Mucosa of gallbladder (tissue), 1 donor: Measurements from ENCODE around the gene NHEJ1. TPM values are rescaled to one million over a fixed set of nuclear protein-coding genes. Genes with fewer than 3 reads are reported as not detected.

Experiments used
- DNase-seq: peaks from one replicate; pipeline ENCODE4 v3.0.0-alpha.2; 2020; ENCODE audit warnings: low spot score
- total RNA-seq: library from RNA; stranded (reverse); gene quantifications from one replicate; pipeline ENCODE4 v1.2.1, GENCODE V29; 2021
- donor health status: DM: no; HTN: no; CAD: no.

NHEJ1 gene
- total RNA-seq, 1 donor from 2014 or later: 8.7 TPM

DNA sequence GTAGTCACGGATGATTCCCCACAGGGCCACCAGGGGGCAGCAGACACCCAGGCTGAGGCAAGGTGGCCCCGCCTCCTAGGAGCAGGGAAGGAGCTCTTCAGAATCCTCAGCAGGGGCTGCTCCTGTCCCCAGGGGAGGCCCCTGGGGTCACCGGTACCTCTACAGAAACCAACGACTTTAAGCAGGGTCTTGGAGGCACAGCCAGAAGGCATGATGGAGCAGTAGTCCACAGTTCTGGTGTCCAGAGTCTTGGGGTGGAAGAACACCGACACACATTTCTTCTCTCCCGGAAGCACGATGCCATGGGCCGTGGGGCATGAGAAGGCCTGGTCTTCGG, 130.8 kb downstream of the NHEJ1 start:
- DNase-seq: peak; percentile 80

DNA sequence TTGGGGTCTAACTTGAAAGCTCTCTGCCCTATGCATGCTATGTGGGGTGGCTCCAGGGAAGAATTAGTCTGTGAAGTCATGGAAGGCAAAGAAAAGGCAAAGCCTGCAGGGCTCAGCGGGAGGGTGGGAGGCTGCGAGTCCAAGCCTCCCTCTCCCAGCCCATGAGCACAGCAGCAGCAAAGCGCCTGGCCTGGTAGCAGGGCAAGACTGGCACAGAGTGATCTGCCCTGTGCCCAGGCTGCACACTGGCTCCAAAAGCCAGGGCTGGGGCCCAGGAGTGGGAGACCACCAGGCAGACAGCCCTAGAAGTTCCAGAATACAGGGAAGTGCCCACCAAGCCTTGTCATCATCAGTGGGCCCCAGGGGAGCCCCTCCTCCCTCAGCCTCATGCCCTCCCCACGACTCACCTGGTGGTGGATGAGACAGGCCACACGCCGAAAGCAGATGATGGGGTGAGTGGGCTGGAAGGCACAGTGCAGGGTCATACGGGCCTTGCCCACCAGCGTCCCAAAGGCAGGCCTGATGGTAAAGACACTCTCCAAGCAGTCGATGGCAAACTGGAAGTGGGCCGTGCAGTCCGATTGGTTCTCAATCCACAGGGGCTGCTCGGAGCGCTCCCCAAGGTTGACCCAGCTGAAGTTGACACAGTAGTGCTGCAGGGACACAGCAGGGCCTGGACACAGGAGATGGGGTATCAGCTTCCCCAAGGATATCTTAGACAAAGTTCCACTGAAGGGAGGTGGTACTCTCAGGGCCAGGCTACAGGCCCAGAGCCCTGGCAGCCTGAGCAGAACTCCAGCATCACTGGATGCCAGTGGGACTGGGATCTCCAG, 131.4 kb downstream of the NHEJ1 start:
- DNase-seq: no peak

DNA sequence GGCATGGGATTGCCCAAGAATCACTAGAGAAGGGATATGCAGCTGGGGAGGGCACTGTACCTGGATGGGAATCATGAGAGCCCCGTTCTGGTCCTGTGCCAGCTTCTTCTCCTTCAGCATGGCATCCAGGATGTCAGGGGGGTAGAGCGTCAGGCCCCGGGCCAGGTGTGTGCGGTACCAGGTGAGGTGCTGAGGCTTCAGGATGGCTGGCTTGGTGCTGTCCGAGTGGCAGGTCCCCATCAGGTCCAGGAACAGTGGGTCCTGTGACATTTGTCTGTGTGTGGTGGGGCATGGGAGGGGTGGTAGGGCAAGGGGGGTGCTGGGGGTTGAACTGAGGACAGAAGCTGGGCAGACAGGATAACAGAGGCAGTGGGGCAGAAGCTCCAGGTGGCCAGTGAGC, 132.5 kb downstream of the NHEJ1 start:
- DNase-seq: no peak

DNA sequence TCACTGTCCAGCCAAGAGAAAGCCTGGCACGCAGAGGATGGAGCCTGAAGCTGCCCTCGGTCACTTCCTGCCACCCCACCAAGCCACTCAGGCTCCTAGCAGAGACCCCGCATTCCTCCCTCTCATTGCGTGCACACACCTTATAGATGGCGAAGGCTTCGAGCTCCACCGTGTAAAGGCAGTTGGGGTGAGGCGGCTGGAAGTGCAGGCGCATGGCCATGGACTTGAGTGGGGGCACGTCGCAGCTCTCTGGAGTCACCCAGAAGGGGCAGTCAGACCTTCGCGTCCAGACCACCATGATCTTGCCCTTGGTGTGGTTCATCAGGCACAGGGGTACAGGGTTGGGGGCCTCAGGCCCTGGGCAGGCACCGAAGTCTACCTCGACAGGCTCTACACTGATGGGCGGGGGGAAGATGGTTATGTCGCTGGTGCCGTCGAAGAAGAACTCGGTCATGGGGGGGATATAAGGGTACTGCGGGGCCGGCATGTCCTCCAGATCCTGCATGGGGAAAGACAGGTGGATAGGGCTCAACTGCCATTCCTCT, 133.0 kb downstream of the NHEJ1 start:
- no peak for DNase-seq

DNA sequence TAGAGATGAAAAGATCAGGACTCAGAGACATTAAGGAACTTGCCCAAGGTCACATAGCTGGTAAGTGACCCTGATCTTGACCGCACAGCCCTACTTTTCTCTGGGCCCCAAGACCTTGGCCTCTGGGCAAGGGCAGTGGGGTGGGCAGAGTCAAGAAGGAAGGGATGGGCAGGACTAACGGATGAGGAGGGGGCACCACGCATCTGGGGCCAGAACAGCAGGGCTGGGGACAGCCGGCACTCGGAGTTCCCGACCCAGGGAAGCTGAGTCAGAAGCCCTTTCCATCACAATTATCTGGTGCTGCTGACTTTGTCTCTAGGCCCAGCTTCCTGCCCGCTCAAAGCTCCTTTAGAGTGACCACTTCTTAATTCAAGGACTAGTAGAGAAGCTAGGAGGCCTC, 133.7 kb downstream of the NHEJ1 start:
- no peak for DNase-seq

DNA sequence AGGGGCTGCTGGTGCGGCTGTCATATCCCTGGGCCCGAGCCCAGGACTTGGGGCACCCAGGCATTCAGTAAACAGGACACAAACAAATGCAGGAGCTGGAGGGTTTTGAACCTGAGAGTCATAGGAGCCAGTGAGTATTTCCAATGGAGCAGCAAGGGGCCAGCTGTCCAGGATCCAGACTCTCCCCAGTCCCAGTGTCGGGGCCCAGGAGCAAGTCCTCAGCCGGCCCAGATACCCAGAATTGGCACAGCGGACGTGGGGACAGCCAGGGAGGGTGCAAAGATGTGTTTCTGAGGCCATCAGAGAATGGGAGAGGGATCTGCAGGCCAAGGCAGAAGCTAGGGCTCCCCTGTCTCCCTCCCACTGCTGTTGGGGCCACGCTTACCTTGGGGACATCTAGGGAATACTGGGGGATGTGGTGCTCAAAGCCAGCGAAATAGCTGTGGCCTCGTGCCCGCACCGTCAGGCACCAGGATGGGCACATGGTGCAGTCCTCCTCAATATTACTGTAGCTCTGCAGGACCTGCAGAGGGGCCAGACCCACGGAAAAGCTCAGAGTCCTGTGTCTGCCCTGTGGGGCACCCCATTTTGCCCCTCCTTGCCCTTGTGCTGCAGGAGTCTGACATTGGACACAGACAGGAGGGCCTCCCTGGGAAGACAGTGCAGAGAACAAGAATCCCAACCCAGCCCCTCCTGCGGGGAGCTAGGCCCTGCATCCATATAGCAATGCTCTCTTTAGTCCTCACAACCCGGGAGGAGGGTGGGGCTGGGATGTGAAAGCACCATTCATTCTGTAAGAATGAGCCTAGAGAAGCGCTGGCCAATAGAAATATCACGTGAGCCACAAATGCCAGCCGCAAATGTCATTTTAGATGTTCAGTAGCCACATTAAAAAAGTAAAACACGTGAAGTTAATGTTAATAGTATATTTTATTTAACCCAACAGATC, 134.7 kb downstream of the NHEJ1 start:
- DNase-seq: no peak

Other genes starting within 250 kb of the NHEJ1 start
- 0.14 TPM for gene CDK5R2, start 201.1 kb downstream of the NHEJ1 start, total RNA-seq
- gene FEV, start 175.6 kb downstream of the NHEJ1 start, total RNA-seq: not detected
- gene CRYBA2, start 167.4 kb downstream of the NHEJ1 start, total RNA-seq: not detected
- gene CFAP65, start 119.3 kb downstream of the NHEJ1 start, total RNA-seq: 0.29 TPM
- gene IHH, start 99.9 kb downstream of the NHEJ1 start, total RNA-seq: 12.8 TPM
- gene SLC23A3, start 9.2 kb upstream of the NHEJ1 start, total RNA-seq: 4.7 TPM
- gene CNPPD1, start 16.1 kb upstream of the NHEJ1 start, total RNA-seq: 81.2 TPM
- gene RETREG2, start 17.5 kb upstream of the NHEJ1 start, total RNA-seq: 116 TPM
- gene ZFAND2B, start 46.0 kb upstream of the NHEJ1 start, total RNA-seq: 52.6 TPM
- gene ABCB6, start 58.1 kb upstream of the NHEJ1 start, total RNA-seq: 65.8 TPM
- 73.1 TPM for gene ATG9A, start 68.8 kb upstream of the NHEJ1 start, total RNA-seq
- gene ANKZF1, start 69.0 kb upstream of the NHEJ1 start, total RNA-seq: 74.4 TPM
- 22.2 TPM for gene GLB1L, start 84.6 kb upstream of the NHEJ1 start, total RNA-seq
- gene STK16, start 84.7 kb upstream of the NHEJ1 start, total RNA-seq: 27.5 TPM
- not detected for gene TUBA4B, start 92.4 kb upstream of the NHEJ1 start, total RNA-seq
- 40.6 TPM for gene TUBA4A, start 93.1 kb upstream of the NHEJ1 start, total RNA-seq
- gene DNAJB2, start 118.6 kb upstream of the NHEJ1 start, total RNA-seq: 161 TPM
- gene PTPRN, start 148.6 kb upstream of the NHEJ1 start, total RNA-seq: 0.60 TPM
- not detected for gene RESP18, start 171.9 kb upstream of the NHEJ1 start, total RNA-seq
- gene DNPEP, start 227.1 kb upstream of the NHEJ1 start, total RNA-seq: 58.5 TPM